Central memory CD8-positive, alpha-beta T cell (primary cell): ENCODE results near the gene SLC7A10.

Experiments used
- ATAC-seq: fragments of 150-1000 bp; cut with Tn5 transposase; replicated peaks from 2 replicates; pipeline ENCODE4 v1.10.0; 2022; ENCODE audit warnings: mild to moderate bottlenecking, moderate FRiP score, moderate number of reproducible peaks; ENCODE audit not compliant: poor library complexity, severe bottlenecking; ENCODE audit errors: extremely low read depth
- DNase-seq, 2 donors: peaks; one replicate each; pipeline ENCODE4 v3.0.0; 2021; ENCODE audit warnings: low spot score in 2 of 2
- H3K27ac Mint-ChIP-seq: one replicate; pipeline ENCODE4 v1.8.0; 2022; ENCODE audit warnings: low read depth, mild to moderate bottlenecking, moderate library complexity, mixed read lengths
- H3K27me3 Mint-ChIP-seq: one replicate; pipeline ENCODE4 v1.8.0; 2022; ENCODE audit warnings: mixed read lengths
- H3K36me3 Mint-ChIP-seq: one replicate; pipeline ENCODE4 v1.8.0; 2022; ENCODE audit warnings: mild to moderate bottlenecking, moderate library complexity, mixed read lengths; ENCODE audit not compliant: insufficient read depth
- H3K4me1 Mint-ChIP-seq: one replicate; pipeline ENCODE4 v1.8.0; 2022; ENCODE audit warnings: mixed read lengths
- H3K4me3 Mint-ChIP-seq: one replicate; pipeline ENCODE4 v1.8.0; 2022; ENCODE audit warnings: mild to moderate bottlenecking, moderate library complexity, mixed read lengths
- H3K9me3 Mint-ChIP-seq: one replicate; pipeline ENCODE4 v1.8.0; 2022; ENCODE audit warnings: mixed read lengths

Gene SLC7A10

DNA sequence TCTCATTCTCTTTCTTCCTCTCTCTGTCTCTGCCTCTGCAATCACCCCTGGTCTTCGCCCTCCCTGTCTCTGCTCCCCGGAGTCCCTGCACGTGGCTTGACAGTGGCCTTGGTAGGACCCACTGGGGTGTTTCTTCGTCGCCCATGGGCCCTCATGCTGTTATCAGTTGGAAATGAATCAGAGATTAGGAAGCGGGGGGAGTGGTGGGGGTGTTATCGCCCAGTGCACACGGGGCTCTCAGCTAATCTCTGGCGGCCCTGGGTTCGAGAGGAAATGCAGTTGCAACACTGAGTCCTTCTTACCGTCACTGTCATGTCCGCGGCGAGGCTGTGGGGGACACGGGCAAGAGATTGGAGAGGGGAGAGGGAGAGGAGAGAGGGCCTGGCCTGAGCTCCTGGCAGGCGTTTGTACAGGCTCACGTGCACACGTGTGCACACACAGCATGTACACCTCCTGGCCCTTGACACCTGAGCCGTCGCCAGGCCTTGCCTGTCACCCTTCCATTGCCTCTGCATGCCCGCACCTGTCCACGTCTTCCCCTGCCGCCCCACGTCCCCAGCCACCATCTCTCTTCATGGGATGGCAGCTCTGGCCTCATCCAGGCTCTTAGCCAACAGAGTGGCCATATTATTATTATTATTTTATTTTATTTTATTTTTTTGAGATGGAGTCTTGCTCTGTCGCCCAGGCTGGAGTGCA lies 37.8 kb upstream of the SLC7A10 start:
- peaks cover 26% of the 10 kb centered on the region for H3K4me1 Mint-ChIP-seq
- no peak overlapping the region for H3K4me3 Mint-ChIP-seq
- ATAC-seq, result no peak

DNA sequence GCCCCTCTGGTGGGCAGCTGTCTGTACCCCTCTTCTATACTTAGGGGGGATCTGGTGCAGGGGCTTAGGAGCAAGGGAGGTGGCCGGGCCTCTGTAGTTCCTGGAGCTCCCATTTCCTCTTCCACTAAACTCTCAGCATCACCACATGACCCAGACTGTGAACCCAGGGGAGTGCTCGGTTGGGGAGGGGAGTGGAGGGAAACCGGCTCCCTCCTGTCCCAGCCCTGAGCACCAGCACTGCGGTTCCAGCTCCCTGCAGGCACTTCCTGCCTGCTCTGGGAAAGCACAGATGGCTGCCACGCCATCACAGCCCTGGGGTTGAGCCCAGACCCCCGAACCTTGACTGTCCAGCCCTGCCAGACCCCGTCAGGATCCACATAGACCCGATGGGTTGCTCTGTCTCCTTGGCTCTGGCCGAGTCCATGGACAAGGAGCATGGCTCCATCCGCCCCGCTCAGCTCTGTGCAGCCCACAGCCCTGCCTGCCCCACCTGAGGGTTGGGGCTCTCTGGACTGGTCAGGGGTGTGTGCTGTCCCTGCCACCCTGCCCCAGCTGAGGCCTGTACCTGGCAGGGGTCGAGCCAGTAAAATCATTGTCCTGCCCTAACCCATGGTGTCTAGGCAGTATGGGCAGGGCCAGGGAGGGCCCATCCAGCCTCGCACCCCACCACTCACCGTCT lies 36.0 kb upstream of the SLC7A10 start:
- Mint-ChIP-seq H3K4me3 (peak overlapping the region; percentile 37), H3K36me3 (peaks cover 3% of the 10 kb centered on the region), H3K4me1 (peaks cover 26% of the 10 kb centered on the region), H3K27ac (no peak overlapping the region), H3K9me3 (peaks cover 9% of the 10 kb centered on the region), H3K27me3 (peaks cover 19% of the 10 kb centered on the region)
- ATAC-seq (no peak), DNase-seq (no peak)

More for the DNA sequence above, 37.8 kb upstream of the SLC7A10 start:
- no peak for DNase-seq
- peaks cover 3% of the 10 kb centered on the region for H3K36me3 Mint-ChIP-seq
- H3K27me3 Mint-ChIP-seq, result peaks cover 19% of the 10 kb centered on the region
- no peak overlapping the region for H3K27ac Mint-ChIP-seq
- peaks cover 1% of the 10 kb centered on the region for H3K9me3 Mint-ChIP-seq

DNA sequence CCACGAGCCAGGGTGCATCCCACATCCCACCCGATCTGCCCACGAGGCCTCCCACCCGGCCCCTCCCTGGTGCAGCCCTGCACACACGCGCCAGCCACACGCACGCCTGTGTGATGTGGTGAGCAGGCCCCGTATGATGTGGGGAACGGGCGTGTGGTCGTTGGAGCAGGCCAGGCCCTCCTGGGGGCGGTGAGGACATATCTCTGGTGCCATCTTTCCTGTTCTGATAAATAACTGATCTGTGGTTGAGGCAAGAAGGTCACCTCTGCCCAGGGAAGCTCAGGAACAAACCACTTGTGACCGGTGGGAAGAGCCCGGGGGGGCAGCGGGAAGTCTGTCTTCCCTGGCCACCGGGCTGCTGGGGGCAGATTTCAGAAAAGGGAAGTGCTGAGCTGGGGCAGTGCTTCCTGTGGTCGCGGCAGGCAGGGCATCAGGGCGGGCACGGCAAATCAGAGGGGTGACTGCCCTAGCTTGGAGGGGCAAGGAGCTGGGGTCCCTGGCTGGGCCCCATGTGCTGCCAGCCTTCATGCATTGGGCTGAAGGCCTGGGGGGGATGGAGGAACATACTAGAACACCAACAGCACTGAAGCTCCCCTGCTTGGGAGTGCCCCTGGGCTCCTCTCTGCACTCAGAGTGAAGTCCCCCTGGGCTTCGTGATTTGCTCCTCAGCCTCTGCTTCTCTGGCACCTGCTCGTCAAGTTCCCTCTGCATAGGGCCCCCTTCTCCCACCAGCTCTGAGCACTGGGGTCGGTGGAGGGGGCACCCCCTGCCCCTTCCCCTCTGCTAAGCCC lies 35.2 kb upstream of the SLC7A10 start:
- Mint-ChIP-seq H3K9me3 (peaks cover 9% of the 10 kb centered on the region), H3K36me3 (peaks cover 3% of the 10 kb centered on the region), H3K4me3 (peak overlapping the region; percentile 37), H3K27me3 (peaks cover 19% of the 10 kb centered on the region), H3K27ac (peak overlapping the region; percentile 64), H3K4me1 (peaks cover 26% of the 10 kb centered on the region)
- ATAC-seq (peak; percentile 36), DNase-seq (no peak)

DNA sequence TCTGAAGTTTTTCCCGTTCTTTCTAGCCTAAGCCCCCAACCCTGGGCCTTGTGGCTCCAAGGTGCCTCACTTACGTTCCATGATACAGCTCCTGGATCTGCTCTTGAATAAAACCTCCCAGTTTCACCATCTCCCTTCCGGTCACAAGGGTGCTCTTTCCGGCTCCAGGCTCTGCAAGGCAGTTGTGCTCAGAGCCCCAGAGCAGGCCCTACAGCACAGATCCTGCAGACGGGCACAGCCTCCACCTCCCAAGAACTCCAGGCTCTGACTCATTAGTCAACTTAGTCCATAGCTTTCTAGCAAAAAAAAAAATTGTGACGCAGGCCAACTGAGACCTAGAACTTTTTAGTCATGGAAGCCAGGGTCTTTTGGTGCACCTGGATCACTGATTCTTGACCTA lies 33.9 kb upstream of the SLC7A10 start:
- ATAC-seq, result no peak
- Mint-ChIP-seq H3K9me3 (peaks cover 9% of the 10 kb centered on the region), H3K36me3 (peaks cover 6% of the 10 kb centered on the region), H3K4me3 (no peak overlapping the region), H3K27me3 (peaks cover 15% of the 10 kb centered on the region), H3K27ac (no peak overlapping the region), H3K4me1 (peaks cover 26% of the 10 kb centered on the region)
- no peak for DNase-seq

DNA sequence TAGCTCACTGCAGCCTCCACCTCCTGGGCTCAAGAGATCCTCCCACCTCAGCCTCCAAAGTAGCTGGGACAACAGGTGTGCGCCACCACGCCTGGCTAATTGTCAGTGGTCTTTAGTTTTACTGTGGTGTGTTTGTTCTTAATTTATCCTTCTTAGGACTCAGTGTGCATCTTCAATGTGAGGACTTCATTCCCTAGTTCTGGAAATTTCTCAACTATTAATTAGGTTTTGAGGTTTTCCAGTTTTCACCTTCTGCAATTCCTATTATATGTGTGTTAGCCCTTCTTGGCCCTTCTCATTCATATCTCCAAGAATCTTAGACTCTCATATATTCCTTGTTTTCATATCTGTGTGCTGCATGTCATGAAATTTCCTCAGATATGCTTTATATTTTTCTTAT lies 32.2 kb upstream of the SLC7A10 start:
- Mint-ChIP-seq H3K9me3 (peaks cover 9% of the 10 kb centered on the region), H3K4me3 (no peak overlapping the region), H3K27ac (no peak overlapping the region), H3K36me3 (peaks cover 6% of the 10 kb centered on the region), H3K27me3 (peaks cover 9% of the 10 kb centered on the region), H3K4me1 (peaks cover 21% of the 10 kb centered on the region)
- DNase-seq (no peak), ATAC-seq (no peak)

DNA sequence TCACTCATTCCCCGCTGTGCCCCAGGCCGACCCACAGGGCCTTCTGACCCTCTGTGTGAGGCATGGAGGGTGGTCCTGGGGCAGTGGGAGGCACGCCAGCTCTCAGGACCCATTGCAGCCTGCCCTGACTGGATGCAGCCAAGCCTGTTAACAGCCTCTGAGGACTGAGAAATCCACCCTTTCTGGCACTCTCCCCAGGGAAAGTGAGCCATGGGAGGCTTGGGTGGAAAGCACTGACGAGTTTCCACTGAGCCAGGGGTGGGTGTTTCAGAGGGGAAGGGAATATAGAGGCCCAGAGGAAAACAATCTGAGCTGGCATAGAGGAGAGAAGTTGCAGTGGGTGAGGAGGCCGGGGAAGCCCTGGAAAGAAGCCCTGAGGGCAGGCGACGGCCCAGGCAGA lies 30.6 kb upstream of the SLC7A10 start:
- H3K36me3 Mint-ChIP-seq, result peaks cover 6% of the 10 kb centered on the region
- peaks cover 9% of the 10 kb centered on the region for H3K9me3 Mint-ChIP-seq
- ATAC-seq, result no peak
- no peak for DNase-seq
- peaks cover 8% of the 10 kb centered on the region for H3K4me1 Mint-ChIP-seq
- no peak overlapping the region for H3K4me3 Mint-ChIP-seq
- H3K27ac Mint-ChIP-seq, result no peak overlapping the region
- H3K27me3 Mint-ChIP-seq, result peaks cover 9% of the 10 kb centered on the region

DNA sequence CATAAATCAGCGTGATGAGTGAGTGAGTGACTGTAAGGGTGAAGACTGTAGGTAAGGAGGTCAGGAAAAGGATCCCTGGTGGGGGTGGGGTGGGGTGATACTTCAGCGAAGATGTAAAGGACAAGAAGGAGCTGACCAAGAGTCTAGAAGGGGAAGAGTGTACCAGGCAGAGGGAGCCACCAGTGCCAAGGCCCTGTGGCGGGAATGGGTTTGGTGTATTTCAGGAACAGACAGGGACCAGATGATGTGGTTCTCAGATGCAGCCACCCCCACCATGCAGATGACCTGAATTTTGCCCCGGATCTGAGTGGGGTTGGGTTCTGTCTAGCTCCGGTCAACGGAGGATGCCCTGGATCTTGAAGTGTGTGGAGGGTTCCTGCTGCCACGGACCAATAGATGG lies 30.1 kb upstream of the SLC7A10 start:
- no peak for DNase-seq
- ATAC-seq, result no peak
- Mint-ChIP-seq H3K4me1 (peaks cover 3% of the 10 kb centered on the region), H3K27me3 (peaks cover 9% of the 10 kb centered on the region), H3K27ac (no peak overlapping the region), H3K4me3 (no peak overlapping the region), H3K36me3 (peaks cover 6% of the 10 kb centered on the region), H3K9me3 (peaks cover 9% of the 10 kb centered on the region)

DNA sequence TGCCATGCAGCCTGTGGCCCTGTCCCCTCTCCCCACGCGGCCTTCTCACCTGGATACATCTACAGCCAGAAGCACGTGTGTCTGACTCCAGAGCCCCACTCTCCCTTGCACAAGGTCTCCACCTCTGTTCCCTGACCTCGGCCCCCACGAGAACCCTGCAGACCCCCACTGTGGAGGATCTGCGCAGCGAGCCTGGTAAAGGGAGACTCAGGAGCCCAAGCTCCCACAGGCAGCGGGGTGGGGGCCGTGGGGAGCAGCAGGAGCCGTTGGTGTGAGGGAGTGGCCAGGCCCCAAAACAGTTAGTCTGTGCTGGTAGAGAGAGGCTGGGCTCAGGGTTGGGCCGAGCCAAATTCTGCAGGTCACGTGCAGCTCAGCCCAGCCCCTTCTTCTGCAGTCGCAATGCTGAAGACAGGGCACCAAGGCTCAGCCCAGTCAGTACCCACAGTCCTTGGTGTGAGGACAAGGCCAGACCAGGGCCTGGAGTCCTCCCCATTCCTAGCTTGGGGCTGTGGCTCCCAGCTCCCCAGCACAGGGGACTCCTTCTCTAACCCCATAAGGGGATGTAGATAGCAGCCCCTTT lies 28.7 kb upstream of the SLC7A10 start:
- peaks cover 3% of the 10 kb centered on the region for H3K36me3 Mint-ChIP-seq
- H3K27me3 Mint-ChIP-seq, result peaks cover 3% of the 10 kb centered on the region
- no peak overlapping the region for H3K4me3 Mint-ChIP-seq
- DNase-seq (no peak), ATAC-seq (no peak)
- peaks cover 9% of the 10 kb centered on the region for H3K9me3 Mint-ChIP-seq
- H3K4me1 Mint-ChIP-seq, result no peaks in the 10 kb centered on the region
- no peak overlapping the region for H3K27ac Mint-ChIP-seq

DNA sequence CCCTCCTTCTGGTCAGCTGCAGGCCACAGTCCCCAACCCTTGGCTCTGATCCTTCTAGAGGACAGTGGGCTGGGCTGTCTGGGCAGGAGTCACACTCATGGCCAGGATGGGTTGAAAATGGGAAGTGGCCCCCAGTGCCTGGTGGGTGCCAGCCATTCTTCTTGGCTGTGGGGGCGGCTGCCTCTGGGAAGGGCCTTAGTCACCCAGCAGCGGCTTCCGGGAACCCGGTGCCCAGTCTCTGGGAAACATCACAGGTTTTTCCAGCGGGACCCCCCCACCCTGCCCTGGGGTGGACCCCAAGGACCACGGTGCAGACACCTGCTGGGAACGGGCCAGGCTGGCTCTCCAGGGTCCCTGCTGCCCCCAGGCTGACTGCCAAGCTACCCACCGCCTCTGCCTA lies 27.3 kb upstream of the SLC7A10 start:
- H3K4me3 Mint-ChIP-seq, result no peak overlapping the region
- no peaks in the 10 kb centered on the region for H3K4me1 Mint-ChIP-seq
- peaks cover 3% of the 10 kb centered on the region for H3K36me3 Mint-ChIP-seq
- H3K27ac Mint-ChIP-seq, result no peak overlapping the region
- H3K9me3 Mint-ChIP-seq, result peaks cover 2% of the 10 kb centered on the region
- DNase-seq (no peak), ATAC-seq (no peak)
- H3K27me3 Mint-ChIP-seq, result no peaks in the 10 kb centered on the region

DNA sequence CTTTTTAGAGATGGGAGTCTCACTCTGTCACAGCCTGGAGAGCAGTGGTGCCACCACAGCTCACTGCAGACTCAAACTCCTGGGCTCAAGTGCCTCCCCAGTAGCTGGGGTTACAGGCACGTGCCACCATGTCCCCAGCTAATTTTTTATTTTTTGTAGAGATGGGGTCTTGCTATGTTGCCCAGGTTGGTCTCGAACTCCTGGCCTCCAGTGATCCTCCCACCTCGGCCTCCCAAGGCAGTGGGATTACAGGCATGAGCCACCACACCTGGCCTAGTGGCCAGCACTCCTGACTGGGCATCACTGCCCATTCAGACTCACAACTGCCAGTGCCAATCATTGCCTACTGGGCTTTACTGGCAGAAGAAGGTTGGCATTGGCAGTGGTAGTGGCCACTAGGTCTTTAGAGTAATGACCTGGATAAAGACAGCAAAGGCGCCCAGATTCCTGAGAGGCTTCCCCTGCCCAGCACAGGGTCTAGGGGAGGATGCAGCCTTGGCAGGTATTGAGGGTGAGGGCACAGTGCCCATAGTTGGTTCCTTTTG lies 26.8 kb upstream of the SLC7A10 start:
- Mint-ChIP-seq H3K27ac (no peak overlapping the region), H3K9me3 (no peaks in the 10 kb centered on the region), H3K4me1 (no peaks in the 10 kb centered on the region), H3K27me3 (no peaks in the 10 kb centered on the region), H3K36me3 (peaks cover 3% of the 10 kb centered on the region), H3K4me3 (no peak overlapping the region)
- DNase-seq (no peak), ATAC-seq (no peak)

DNA sequence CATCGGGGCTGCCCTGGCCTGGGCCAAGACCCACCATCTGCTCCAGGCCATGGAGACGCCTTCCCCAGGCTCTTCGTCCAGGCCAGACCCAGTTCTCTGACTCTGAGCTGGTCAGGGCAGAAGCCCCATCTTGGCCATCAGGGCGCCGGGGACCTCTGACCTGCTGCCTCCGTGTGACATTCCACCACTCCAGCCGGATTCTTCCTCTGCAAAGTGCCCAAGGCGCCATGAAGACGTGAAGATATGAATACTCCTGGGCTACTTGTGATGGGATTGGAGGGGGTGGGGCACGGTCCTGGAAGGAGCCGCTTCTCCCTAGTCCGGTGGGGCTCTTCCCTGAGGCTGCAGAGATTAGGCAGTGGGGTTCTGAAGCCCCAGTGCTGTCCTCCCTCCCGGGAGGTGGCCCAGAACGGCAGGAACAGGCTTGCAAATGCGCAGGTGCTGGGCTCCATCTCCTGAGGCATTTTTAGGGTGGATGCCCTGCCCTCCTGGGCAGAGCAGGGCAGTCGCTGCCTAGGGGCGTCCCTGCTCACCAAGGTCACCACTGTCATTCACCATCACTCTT lies 26.0 kb upstream of the SLC7A10 start:
- DNase-seq (no peak), ATAC-seq (no peak)
- H3K36me3 Mint-ChIP-seq, result peaks cover 3% of the 10 kb centered on the region
- H3K9me3 Mint-ChIP-seq, result no peaks in the 10 kb centered on the region
- H3K4me1 Mint-ChIP-seq, result no peaks in the 10 kb centered on the region
- H3K27me3 Mint-ChIP-seq, result no peaks in the 10 kb centered on the region
- no peak overlapping the region for H3K27ac Mint-ChIP-seq
- H3K4me3 Mint-ChIP-seq, result no peak overlapping the region

DNA sequence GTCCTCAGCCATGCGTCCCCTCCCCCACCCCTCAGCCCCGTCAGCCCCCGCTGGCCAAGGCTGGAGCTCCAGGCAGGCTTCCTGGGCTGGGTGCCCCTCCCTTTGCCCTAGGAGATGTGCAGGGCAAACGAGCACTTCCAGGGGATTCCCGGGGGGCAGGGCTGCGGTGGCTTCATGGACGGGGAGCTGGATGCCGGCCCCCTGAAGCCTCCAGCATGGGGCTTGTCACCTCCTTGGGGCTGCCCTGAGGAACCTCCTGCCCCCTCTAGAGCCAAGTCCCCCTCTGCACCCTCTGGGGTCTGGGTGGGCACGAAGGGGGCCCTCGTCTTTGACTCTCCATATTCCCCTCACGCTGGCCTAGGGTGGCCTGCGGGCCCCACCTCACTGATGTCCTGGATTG lies 25.4 kb upstream of the SLC7A10 start:
- H3K27me3 Mint-ChIP-seq, result no peaks in the 10 kb centered on the region
- no peaks in the 10 kb centered on the region for H3K9me3 Mint-ChIP-seq
- no peak overlapping the region for H3K27ac Mint-ChIP-seq
- no peak for DNase-seq
- H3K36me3 Mint-ChIP-seq, result peaks cover 3% of the 10 kb centered on the region
- no peak for ATAC-seq
- H3K4me3 Mint-ChIP-seq, result no peak overlapping the region
- H3K4me1 Mint-ChIP-seq, result no peaks in the 10 kb centered on the region
